ENCODE data around the gene FCMR. TPM values are rescaled to one million over a fixed set of nuclear protein-coding genes. Genes with fewer than 3 reads are reported as not detected.

FCMR gene
- total RNA-seq, 4 donors from 2014 or later = 2.5 to 3.3 (median 3.2) TPM; not detected in 1

DNA sequence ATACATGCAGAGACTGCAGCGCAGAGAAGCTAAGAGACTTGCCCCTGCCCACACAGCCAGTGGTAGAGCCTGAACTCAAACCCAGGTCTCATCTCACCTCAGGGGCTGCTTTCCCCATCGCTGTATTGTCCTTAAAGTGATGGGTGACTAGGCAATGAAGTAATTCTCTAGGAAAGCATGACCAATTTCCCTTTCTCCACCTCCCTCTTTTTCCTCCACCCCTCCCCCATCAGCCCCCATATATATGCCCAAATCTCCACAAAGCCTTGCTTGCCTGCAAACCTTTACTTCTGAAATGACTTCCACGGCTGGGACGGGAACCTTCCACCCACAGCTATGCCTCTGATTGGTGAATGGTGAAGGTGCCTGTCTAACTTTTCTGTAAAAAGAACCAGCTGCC is 24.6 kb downstream of the FCMR start, which contains the start of gene IL24:
TSS of gene IL24 (plus strand) at position 269 of the 400 bp plus-strand sequence. CDS start 390 bp downstream, outside the sequence.
- Histone ChIP-seq H3K27me3 (peaks cover 0 to 22% (median 0%) of the 10 kb centered on the region in 4 donors), H3K27ac (replicated peaks in 1 of 4) (no peak within 1 kb of the TSS), H3K36me3 (no peaks in the 10 kb centered on the region), H3K4me3 (no peak within 1 kb of the TSS), H3K9me3 (no peaks in the 10 kb centered on the region), H3K4me1 (peaks cover 5 to 11% (median 8%) of the 10 kb centered on the region in 4 donors)
- intact Hi-C loops (cut with DNase I) = no loop called here
- no peak for DNase-seq (ENCODE audit: extremely low spot score)
- 67% methylated on average over 4 of the region's 4 CpGs for WGBS
- TF ChIP-seq POLR2A (IDR thresholded peaks at IDR 0.05; ENCODE audit: low read depth) = no peak
- TF ChIP-seq POLR2AphosphoS5 (IDR thresholded peaks at IDR 0.05) = no peak

GRCh38 chr1:206896261-206896660 is 25.5 kb downstream of the FCMR start:
- no peaks in the 10 kb centered on the region for H3K36me3 ChIP-seq
- intact Hi-C loops (cut with DNase I) = no loop called here
- no peak for TF ChIP-seq POLR2AphosphoS5 (IDR thresholded peaks at IDR 0.05)
- no peak for DNase-seq (ENCODE audit: extremely low spot score)
- H3K4me3 ChIP-seq = no peak overlapping the region
- H3K9me3 ChIP-seq = no peaks in the 10 kb centered on the region
- peaks cover 5 to 11% (median 8%) of the 10 kb centered on the region in 4 donors for H3K4me1 ChIP-seq
- H3K27ac ChIP-seq (replicated peaks in 1 of 4) = no peak overlapping the region
- WGBS = 78% methylated on average over 3 of the region's 3 CpGs
- peaks cover 0 to 28% (median 0%) of the 10 kb centered on the region in 4 donors for H3K27me3 ChIP-seq

DNA sequence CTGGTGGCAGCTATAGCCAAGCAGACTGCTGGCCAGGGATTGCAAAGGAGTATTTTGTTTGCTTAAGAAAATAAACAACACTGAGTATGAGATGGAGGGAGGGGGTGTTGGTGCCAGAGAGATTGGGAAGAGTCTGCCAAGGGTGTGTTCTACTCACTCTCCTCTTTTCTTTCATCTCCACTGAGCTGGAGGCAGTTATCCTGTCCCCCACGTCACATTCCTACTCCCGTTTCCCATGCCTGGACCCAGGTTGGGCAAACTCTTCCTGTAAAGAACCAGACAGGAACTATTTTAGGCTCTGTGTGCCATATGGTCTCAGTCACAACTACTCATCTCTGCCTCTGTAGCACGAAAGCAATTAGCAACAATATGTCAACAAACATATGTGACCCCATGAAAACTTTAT is 25.9 kb downstream of the FCMR start:
- DNase-seq (ENCODE audit: extremely low spot score) = no peak
- H3K27me3 ChIP-seq = peaks cover 0 to 32% (median 0%) of the 10 kb centered on the region in 4 donors
- H3K4me1 ChIP-seq = peaks cover 5 to 11% (median 8%) of the 10 kb centered on the region in 4 donors
- intact Hi-C loops (cut with DNase I) = no loop called here
- TF ChIP-seq POLR2AphosphoS5 (IDR thresholded peaks at IDR 0.05) (peak in 1 of 2 donors; percentile 13), POLR2A (IDR thresholded peaks at IDR 0.05; ENCODE audit: low read depth) (no peak)
- WGBS = 26% methylated on average over 3 of the region's 3 CpGs
- H3K27ac ChIP-seq (replicated peaks in 1 of 4) = no peak overlapping the region
- no peaks in the 10 kb centered on the region for H3K36me3 ChIP-seq
- no peaks in the 10 kb centered on the region for H3K9me3 ChIP-seq
- no peak overlapping the region for H3K4me3 ChIP-seq

DNA sequence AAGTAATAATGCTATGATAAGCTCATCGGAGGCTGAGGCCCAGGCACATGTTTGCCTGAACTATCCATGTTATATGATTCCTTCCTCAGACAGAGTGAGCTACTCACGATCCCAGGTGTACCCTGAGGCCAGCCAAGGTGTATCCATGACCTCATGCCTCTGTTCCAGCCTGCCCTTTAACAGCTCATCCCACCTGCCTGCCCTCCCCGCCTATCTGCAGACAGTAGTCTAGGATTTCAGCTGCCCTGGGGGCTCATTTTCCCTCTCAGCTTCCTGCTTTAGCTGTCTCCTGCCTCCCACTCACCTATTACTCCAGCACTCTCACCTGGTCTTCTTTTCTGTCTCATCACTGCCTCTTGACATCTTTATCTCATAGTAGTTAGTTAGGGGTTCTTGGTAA is 26.4 kb downstream of the FCMR start:
- Histone ChIP-seq H3K4me1 (peaks cover 5 to 11% (median 8%) of the 10 kb centered on the region in 4 donors), H3K27me3 (peaks cover 0 to 37% (median 0%) of the 10 kb centered on the region in 4 donors), H3K4me3 (no peak overlapping the region), H3K9me3 (no peaks in the 10 kb centered on the region), H3K36me3 (no peaks in the 10 kb centered on the region), H3K27ac (replicated peaks in 1 of 4) (no peak overlapping the region)
- 90% methylated on average over 3 of the region's 3 CpGs for WGBS
- intact Hi-C loops (cut with DNase I) = no loop called here
- no peak for TF ChIP-seq POLR2A (IDR thresholded peaks at IDR 0.05; ENCODE audit: low read depth)
- no peak for DNase-seq (ENCODE audit: extremely low spot score)

DNA sequence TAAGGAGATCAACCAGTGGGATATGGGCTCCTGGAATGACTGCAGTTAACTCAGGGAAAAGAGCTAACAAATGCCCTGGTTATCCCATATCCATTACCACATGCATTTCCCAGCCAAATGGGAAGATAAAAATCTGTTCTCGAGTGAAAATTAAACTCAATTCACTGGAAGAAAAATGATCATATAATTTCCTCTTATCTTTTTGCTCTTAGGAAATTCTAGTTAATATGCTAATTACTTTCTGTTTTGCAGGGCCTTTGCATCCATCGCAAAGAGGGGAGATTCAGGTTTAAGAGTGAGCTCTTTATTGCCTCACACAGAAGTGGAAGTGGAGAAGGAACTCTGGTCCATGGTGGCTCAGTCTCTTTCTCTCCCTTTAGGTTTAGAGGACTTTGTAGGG is 28.4 kb downstream of the FCMR start:
- no peaks in the 10 kb centered on the region for H3K36me3 ChIP-seq
- no peak for DNase-seq (ENCODE audit: extremely low spot score)
- H3K9me3 ChIP-seq = no peaks in the 10 kb centered on the region
- peaks cover 5 to 11% (median 8%) of the 10 kb centered on the region in 4 donors for H3K4me1 ChIP-seq
- peaks cover 0 to 30% (median 0%) of the 10 kb centered on the region in 4 donors for H3K27me3 ChIP-seq
- intact Hi-C loops (cut with DNase I) = no loop called here
- H3K27ac ChIP-seq (replicated peaks in 1 of 4) = no peak overlapping the region
- no peak overlapping the region for H3K4me3 ChIP-seq
- 86% methylated on average over 2 of the region's 2 CpGs for WGBS
- TF ChIP-seq POLR2AphosphoS5 (IDR thresholded peaks at IDR 0.05) (no peak), POLR2A (IDR thresholded peaks at IDR 0.05; ENCODE audit: low read depth) (no peak), EP300 (IDR thresholded peaks at IDR 0.05) (no peak)
- TF ChIP-seq, protein P1, sequence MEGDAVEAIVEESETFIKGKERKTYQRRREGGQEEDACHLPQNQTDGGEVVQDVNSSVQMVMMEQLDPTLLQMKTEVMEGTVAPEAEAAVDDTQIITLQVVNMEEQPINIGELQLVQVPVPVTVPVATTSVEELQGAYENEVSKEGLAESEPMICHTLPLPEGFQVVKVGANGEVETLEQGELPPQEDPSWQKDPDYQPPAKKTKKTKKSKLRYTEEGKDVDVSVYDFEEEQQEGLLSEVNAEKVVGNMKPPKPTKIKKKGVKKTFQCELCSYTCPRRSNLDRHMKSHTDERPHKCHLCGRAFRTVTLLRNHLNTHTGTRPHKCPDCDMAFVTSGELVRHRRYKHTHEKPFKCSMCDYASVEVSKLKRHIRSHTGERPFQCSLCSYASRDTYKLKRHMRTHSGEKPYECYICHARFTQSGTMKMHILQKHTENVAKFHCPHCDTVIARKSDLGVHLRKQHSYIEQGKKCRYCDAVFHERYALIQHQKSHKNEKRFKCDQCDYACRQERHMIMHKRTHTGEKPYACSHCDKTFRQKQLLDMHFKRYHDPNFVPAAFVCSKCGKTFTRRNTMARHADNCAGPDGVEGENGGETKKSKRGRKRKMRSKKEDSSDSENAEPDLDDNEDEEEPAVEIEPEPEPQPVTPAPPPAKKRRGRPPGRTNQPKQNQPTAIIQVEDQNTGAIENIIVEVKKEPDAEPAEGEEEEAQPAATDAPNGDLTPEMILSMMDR (IDR thresholded peaks at IDR 0.05) = no peak

- Histone ChIP-seq H3K36me3 (no peaks in the 10 kb centered on the region), H3K27ac (replicated peaks in 1 of 4) (no peak overlapping the region), H3K27me3 (peaks cover 0 to 27% (median 0%) of the 10 kb centered on the region in 4 donors), H3K9me3 (no peaks in the 10 kb centered on the region), H3K4me1 (peaks cover 5 to 11% (median 8%) of the 10 kb centered on the region in 4 donors), H3K4me3 (no peak overlapping the region)
- no peak for TF ChIP-seq POLR2AphosphoS5 (IDR thresholded peaks at IDR 0.05)
- TF ChIP-seq, protein P1 (IDR thresholded peaks at IDR 0.05) = no peak
- TF ChIP-seq POLR2A (IDR thresholded peaks at IDR 0.05; ENCODE audit: low read depth) = no peak
- no peak for TF ChIP-seq EP300 (IDR thresholded peaks at IDR 0.05)
- WGBS = 78% methylated on average over 3 of the region's 3 CpGs
- intact Hi-C loops (cut with DNase I) = no loop called here
- no peak for DNase-seq (ENCODE audit: extremely low spot score)
Observed at GRCh38 chr1:206892351-206892984, 29.3 kb downstream of the FCMR start.
